Measurements from ENCODE around the gene FLG2.
"Not testable (repeated sequence)": the region's sequence is repeated elsewhere in the genome, so short reads cannot be mapped to it uniquely, and the experiment has no call there.

The FLG2 gene

DNA sequence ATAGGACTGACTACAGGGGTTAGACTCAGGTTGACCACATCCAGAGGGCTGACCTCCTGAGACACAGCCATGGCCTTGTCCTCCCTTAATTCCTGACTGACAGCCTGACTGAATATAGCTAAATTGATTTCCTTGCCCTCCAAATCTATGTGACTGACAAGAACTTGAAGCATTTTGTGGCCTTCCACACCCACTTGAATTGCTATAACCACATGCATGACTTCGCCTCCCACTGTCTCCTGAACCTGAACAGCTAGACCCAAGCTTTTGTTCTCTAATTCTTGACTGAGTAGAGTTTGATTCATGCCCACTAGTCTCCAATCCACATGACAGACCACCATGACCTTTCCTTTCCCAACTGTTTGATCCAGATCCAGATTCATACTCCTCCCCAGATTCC is 3.1 kb downstream of the FLG2 start:
- no peaks in the 10 kb centered on the region for H3K36me3 ChIP-seq (ENCODE audit: control insufficient read depth, insufficient read depth, low read length)
- H3K4me3 ChIP-seq (ENCODE audit: low read length) = no peak overlapping the region
- no peak overlapping the region for H3K9ac ChIP-seq (ENCODE audit: low read length)
- no peaks in the 10 kb centered on the region for H3K27me3 ChIP-seq (ENCODE audit: control insufficient read depth, insufficient read depth, low read length)
- H3K9me3 ChIP-seq (ENCODE audit: control insufficient read depth, low read length) = no peaks in the 10 kb centered on the region
- peaks cover 20% of the 10 kb centered on the region for H3K4me1 ChIP-seq (ENCODE audit: control insufficient read depth, insufficient read depth, low read length)

GRCh38 chr1:152349611-152350010 is 10.2 kb downstream of the FLG2 start:
- Histone ChIP-seq H3K4me1 (ENCODE audit: control insufficient read depth, insufficient read depth, low read length) (no peaks in the 10 kb centered on the region), H3K9ac (ENCODE audit: low read length) (no peak overlapping the region), H3K27me3 (ENCODE audit: control insufficient read depth, insufficient read depth, low read length) (no peaks in the 10 kb centered on the region), H3K9me3 (ENCODE audit: control insufficient read depth, low read length) (no peaks in the 10 kb centered on the region), H3K36me3 (ENCODE audit: control insufficient read depth, insufficient read depth, low read length) (no peaks in the 10 kb centered on the region), H3K4me3 (ENCODE audit: low read length) (no peak overlapping the region)

DNA sequence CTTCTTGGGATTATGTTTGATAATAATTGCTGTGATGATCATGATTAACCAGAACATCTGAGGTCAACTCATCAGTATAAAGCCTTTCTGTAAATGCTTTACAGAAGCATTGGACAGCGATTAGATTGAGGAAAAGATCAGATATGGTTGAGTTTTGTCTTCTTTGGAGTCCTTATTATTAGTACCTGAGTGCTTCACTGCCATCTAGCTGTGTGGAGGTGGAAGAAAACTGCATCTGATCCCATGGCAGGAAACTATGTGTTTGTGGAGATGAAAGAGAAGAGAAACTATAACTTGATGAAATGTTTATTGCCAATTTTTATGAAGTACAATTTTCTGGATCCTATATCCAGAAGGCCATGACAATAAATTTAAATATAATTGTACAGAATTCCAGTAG is 11.4 kb downstream of the FLG2 start:
- H3K36me3 ChIP-seq (ENCODE audit: control insufficient read depth, insufficient read depth, low read length) = no peaks in the 10 kb centered on the region
- H3K9me3 ChIP-seq (ENCODE audit: control insufficient read depth, low read length) = no peaks in the 10 kb centered on the region
- no peaks in the 10 kb centered on the region for H3K27me3 ChIP-seq (ENCODE audit: control insufficient read depth, insufficient read depth, low read length)
- H3K9ac ChIP-seq (ENCODE audit: low read length) = no peak overlapping the region
- no peaks in the 10 kb centered on the region for H3K4me1 ChIP-seq (ENCODE audit: control insufficient read depth, insufficient read depth, low read length)
- H3K4me3 ChIP-seq (ENCODE audit: low read length) = no peak overlapping the region

DNA sequence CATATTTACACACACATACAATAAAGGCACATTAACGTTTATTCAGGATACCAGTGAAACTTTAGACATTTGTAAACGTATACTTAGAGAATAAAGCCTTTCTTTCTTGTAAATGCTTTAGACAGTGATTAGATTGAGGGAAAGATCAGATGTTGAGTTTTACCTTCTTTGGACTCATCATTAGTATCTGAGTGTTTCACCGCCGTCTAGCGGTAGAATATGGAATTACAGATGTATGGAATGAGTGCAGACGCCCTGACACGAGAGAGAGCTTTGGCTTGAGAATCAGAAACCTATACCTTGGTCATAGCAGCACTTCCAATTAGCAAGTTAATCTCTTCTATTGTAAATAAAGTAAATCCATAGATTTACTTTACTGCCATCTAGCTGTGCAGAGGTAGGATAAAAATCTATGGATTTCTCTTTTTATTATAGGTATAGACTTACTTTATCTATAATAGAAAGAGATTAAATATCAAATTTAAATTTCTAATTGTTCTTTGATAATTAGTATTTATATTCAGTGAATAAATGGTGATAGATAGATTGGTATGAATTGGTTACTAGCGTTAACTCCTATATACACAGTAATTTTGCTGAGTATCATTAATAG is 12.6 kb downstream of the FLG2 start:
- Histone ChIP-seq H3K4me3 (ENCODE audit: low read length) (no peak overlapping the region), H3K4me1 (ENCODE audit: control insufficient read depth, insufficient read depth, low read length) (no peaks in the 10 kb centered on the region), H3K27me3 (ENCODE audit: control insufficient read depth, insufficient read depth, low read length) (no peaks in the 10 kb centered on the region), H3K9me3 (ENCODE audit: control insufficient read depth, low read length) (no peaks in the 10 kb centered on the region), H3K36me3 (ENCODE audit: control insufficient read depth, insufficient read depth, low read length) (no peaks in the 10 kb centered on the region), H3K9ac (ENCODE audit: low read length) (no peak overlapping the region)

DNA sequence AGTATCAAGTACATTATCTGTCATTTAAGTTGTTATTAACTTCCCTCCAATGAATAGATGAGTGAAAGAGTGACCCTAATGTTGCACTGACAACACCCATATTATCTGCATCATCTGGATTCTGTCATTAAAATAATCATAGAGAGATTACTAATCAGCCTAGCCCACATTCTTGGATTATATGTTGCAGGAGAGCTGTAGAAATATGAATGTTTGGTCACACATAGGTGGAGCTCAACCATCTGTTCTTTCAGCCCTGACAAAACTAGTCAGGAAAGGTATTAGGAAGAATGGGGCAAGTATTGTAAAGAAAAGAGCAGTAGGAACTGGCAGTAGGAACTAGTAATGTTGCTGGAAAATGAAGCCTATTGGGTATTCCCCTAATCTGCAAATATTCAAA is 15.4 kb downstream of the FLG2 start:
- Histone ChIP-seq H3K36me3 (ENCODE audit: control insufficient read depth, insufficient read depth, low read length) (no peaks in the 10 kb centered on the region), H3K9me3 (ENCODE audit: control insufficient read depth, low read length) (no peaks in the 10 kb centered on the region), H3K4me3 (ENCODE audit: low read length) (no peak overlapping the region), H3K4me1 (ENCODE audit: control insufficient read depth, insufficient read depth, low read length) (no peaks in the 10 kb centered on the region), H3K27me3 (ENCODE audit: control insufficient read depth, insufficient read depth, low read length) (no peaks in the 10 kb centered on the region), H3K9ac (ENCODE audit: low read length) (no peak overlapping the region)

DNA sequence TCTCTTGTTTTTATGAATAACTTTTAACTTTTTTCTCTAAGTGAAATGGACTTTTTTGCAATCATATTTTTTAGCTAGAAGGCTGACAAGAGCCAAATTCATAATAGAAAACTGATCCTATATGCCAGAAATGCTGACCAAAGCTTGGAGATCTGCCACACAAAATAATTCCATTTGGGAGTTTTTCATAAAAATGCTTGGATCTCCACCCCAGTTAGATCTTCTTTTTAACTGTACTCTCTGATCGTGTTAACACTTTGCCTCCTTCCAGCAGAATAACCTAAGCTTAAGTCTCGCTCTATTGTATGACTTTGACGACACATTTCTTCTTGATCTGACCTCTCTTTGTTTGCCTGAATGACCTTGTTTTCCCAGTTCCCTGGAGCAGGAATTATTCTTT is 16.8 kb downstream of the FLG2 start:
- H3K36me3 ChIP-seq (ENCODE audit: control insufficient read depth, insufficient read depth, low read length) = no peaks in the 10 kb centered on the region
- H3K9me3 ChIP-seq (ENCODE audit: control insufficient read depth, low read length) = no peaks in the 10 kb centered on the region
- H3K4me1 ChIP-seq (ENCODE audit: control insufficient read depth, insufficient read depth, low read length) = no peaks in the 10 kb centered on the region
- H3K9ac ChIP-seq (ENCODE audit: low read length) = no peak overlapping the region
- H3K27me3 ChIP-seq (ENCODE audit: control insufficient read depth, insufficient read depth, low read length) = no peaks in the 10 kb centered on the region
- H3K4me3 ChIP-seq (ENCODE audit: low read length) = no peak overlapping the region

GRCh38 chr1:152335399-152335798 is 24.4 kb downstream of the FLG2 start:
- no peak overlapping the region for H3K4me3 ChIP-seq (ENCODE audit: low read length)
- H3K4me1 ChIP-seq (ENCODE audit: control insufficient read depth, insufficient read depth, low read length) = no peaks in the 10 kb centered on the region
- H3K27me3 ChIP-seq (ENCODE audit: control insufficient read depth, insufficient read depth, low read length) = no peaks in the 10 kb centered on the region
- H3K9me3 ChIP-seq (ENCODE audit: control insufficient read depth, low read length) = no peaks in the 10 kb centered on the region
- no peaks in the 10 kb centered on the region for H3K36me3 ChIP-seq (ENCODE audit: control insufficient read depth, insufficient read depth, low read length)
- H3K9ac ChIP-seq (ENCODE audit: low read length) = no peak overlapping the region

- H3K9ac ChIP-seq (ENCODE audit: low read length) = no peak overlapping the region
- H3K4me3 ChIP-seq (ENCODE audit: low read length) = no peak overlapping the region
- H3K36me3 ChIP-seq (ENCODE audit: control insufficient read depth, insufficient read depth, low read length) = no peaks in the 10 kb centered on the region
- H3K9me3 ChIP-seq (ENCODE audit: control insufficient read depth, low read length) = no peaks in the 10 kb centered on the region
- H3K27me3 ChIP-seq (ENCODE audit: control insufficient read depth, insufficient read depth, low read length) = no peaks in the 10 kb centered on the region
- no peaks in the 10 kb centered on the region for H3K4me1 ChIP-seq (ENCODE audit: control insufficient read depth, insufficient read depth, low read length)
Observed at GRCh38 chr1:152328801-152329391, 30.9 kb downstream of the FLG2 start.

- Histone ChIP-seq H3K9me3 (ENCODE audit: control insufficient read depth, low read length) (no peaks in the 10 kb centered on the region), H3K27me3 (ENCODE audit: control insufficient read depth, insufficient read depth, low read length) (no peaks in the 10 kb centered on the region), H3K9ac (ENCODE audit: low read length) (no peak within 1 kb of the TSS), H3K4me1 (ENCODE audit: control insufficient read depth, insufficient read depth, low read length) (no peaks in the 10 kb centered on the region), H3K36me3 (ENCODE audit: control insufficient read depth, insufficient read depth, low read length) (no peaks in the 10 kb centered on the region), H3K4me3 (ENCODE audit: low read length) (no peak within 1 kb of the TSS)
Observed at GRCh38 chr1:152325111-152325510, 34.7 kb downstream of the FLG2 start, which contains the start of gene FLG. Gene FLG, minus strand, starts transcription at chr1:152325239. Its CDS starts 9,783 bp downstream, at chr1:152315456.

DNA sequence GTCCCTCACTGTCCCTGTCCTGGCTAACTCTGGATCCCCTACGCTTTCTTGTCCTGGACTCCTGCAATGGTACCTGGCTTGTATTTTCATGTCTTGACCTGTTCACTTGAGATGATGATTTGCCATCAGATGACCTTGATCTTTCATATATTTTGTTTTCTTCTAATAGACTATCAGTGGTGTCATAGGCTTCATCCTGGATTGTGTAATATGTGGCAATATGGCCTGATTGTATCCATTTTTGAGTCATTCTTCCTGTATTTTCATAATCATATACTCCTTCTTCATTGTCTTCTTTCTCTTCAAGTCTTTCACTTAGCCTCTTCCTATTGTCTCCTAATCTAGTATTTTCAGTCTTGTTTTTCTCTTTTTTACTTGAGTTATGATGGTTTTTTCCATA is 45.8 kb downstream of the FLG2 start:
- Histone ChIP-seq H3K27me3 (ENCODE audit: control insufficient read depth, insufficient read depth, low read length) (no peaks in the 10 kb centered on the region), H3K4me3 (ENCODE audit: low read length) (no peak overlapping the region), H3K9ac (ENCODE audit: low read length) (no peak overlapping the region), H3K9me3 (ENCODE audit: control insufficient read depth, low read length) (no peaks in the 10 kb centered on the region), H3K36me3 (ENCODE audit: control insufficient read depth, insufficient read depth, low read length) (no peaks in the 10 kb centered on the region), H3K4me1 (ENCODE audit: control insufficient read depth, insufficient read depth, low read length) (no peaks in the 10 kb centered on the region)

GRCh38 chr1:152313319-152313801 is 46.4 kb downstream of the FLG2 start:
- no peaks in the 10 kb centered on the region for H3K27me3 ChIP-seq (ENCODE audit: control insufficient read depth, insufficient read depth, low read length)
- H3K4me1 ChIP-seq (ENCODE audit: control insufficient read depth, insufficient read depth, low read length) = no peaks in the 10 kb centered on the region
- no peak overlapping the region for H3K4me3 ChIP-seq (ENCODE audit: low read length)
- H3K9me3 ChIP-seq (ENCODE audit: control insufficient read depth, low read length) = no peaks in the 10 kb centered on the region
- H3K36me3 ChIP-seq (ENCODE audit: control insufficient read depth, insufficient read depth, low read length) = no peaks in the 10 kb centered on the region
- H3K9ac ChIP-seq (ENCODE audit: low read length) = no peak overlapping the region

- not testable (repeated sequence) for H3K4me3 ChIP-seq (ENCODE audit: low read length); H3K9me3 ChIP-seq (ENCODE audit: control insufficient read depth, low read length); H3K27me3 ChIP-seq (ENCODE audit: control insufficient read depth, insufficient read depth, low read length); H3K36me3 ChIP-seq (ENCODE audit: control insufficient read depth, insufficient read depth, low read length); H3K9ac ChIP-seq (ENCODE audit: low read length); H3K4me1 ChIP-seq (ENCODE audit: control insufficient read depth, insufficient read depth, low read length)
Observed at GRCh38 chr1:152312169-152312568, 47.6 kb downstream of the FLG2 start.
